Type B pancreatic cell (in vitro differentiated cells): ENCODE data around the gene GDA. TPM values are rescaled to one million over a fixed set of nuclear protein-coding genes. Genes with fewer than 3 reads are reported as not detected.

Experiments
- DNase-seq: peaks from one replicate; pipeline ENCODE4 v3.0.0; 2021; ENCODE audit warnings: mixed read lengths; ENCODE audit not compliant: unreplicated experiment; ENCODE audit errors: extremely low spot score
- H3K27ac Mint-ChIP-seq: 2 replicates; pipeline ENCODE4 v1.8.0; 2021; ENCODE audit warnings: mild to moderate bottlenecking, mixed read lengths
- H3K27me3 Mint-ChIP-seq: 2 replicates; pipeline ENCODE4 v1.8.0; 2021; ENCODE audit warnings: mixed read lengths
- H3K36me3 Mint-ChIP-seq: 2 replicates; pipeline ENCODE4 v1.8.0; 2021; ENCODE audit warnings: mixed read lengths
- H3K4me1 Mint-ChIP-seq: one replicate; pipeline ENCODE4 v1.8.0; 2021; ENCODE audit warnings: mixed read lengths; ENCODE audit not compliant: unreplicated experiment
- H3K4me3 Mint-ChIP-seq: 2 replicates; pipeline ENCODE4 v1.8.0; 2021; ENCODE audit warnings: mild to moderate bottlenecking, mixed read lengths
- H3K9me3 Mint-ChIP-seq: 2 replicates; pipeline ENCODE4 v1.8.0; 2021; ENCODE audit warnings: mixed read lengths
- total RNA-seq: library from RNA; stranded (reverse); gene quantifications from 2 replicates; pipeline ENCODE4 v1.2.1, GENCODE V29; 2021; ENCODE audit warnings: low replicate concordance
- TF ChIP-seq, protein P1 (sequence below): fragments of 200-600 bp; sonication (generic); conservative IDR thresholded peaks from 2 replicates; pipeline ENCODE4 v1.5.0; 2021; ENCODE audit warnings: antibody characterized with exemption, mild to moderate bottlenecking

The GDA gene
- total RNA-seq, 1 donor from 2014 or later: 8.0 TPM

DNA sequence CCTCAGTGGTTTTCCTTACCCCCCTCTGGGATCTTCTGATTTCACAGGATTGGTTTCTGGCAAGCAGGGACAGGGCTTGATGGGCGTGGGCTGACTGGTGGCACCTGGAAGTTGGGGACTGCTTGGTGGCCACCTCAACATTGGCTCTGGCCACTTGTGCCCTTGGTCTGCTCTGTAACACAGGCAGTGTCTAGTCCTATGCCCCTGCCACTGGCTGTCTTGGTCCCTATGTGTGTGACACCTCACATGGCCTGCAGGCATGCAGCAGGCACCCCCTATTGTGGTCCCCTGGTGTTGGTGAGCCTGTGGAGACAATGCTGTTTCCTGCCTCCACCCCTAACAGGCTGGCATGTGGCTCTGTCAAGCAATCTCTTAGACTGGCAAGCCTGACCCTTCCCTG lies 71.3 kb downstream of the GDA start:
- Mint-ChIP-seq H3K4me3 (no peak overlapping the region), H3K4me1 (peaks cover 5% of the 10 kb centered on the region), H3K27ac (no peak overlapping the region), H3K36me3 (no peaks in the 10 kb centered on the region), H3K9me3 (no peaks in the 10 kb centered on the region), H3K27me3 (no peaks in the 10 kb centered on the region)
- no peak for DNase-seq
- TF ChIP-seq, protein P1, sequence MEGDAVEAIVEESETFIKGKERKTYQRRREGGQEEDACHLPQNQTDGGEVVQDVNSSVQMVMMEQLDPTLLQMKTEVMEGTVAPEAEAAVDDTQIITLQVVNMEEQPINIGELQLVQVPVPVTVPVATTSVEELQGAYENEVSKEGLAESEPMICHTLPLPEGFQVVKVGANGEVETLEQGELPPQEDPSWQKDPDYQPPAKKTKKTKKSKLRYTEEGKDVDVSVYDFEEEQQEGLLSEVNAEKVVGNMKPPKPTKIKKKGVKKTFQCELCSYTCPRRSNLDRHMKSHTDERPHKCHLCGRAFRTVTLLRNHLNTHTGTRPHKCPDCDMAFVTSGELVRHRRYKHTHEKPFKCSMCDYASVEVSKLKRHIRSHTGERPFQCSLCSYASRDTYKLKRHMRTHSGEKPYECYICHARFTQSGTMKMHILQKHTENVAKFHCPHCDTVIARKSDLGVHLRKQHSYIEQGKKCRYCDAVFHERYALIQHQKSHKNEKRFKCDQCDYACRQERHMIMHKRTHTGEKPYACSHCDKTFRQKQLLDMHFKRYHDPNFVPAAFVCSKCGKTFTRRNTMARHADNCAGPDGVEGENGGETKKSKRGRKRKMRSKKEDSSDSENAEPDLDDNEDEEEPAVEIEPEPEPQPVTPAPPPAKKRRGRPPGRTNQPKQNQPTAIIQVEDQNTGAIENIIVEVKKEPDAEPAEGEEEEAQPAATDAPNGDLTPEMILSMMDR: no peak

- no peaks in the 10 kb centered on the region for H3K27me3 Mint-ChIP-seq
- no peaks in the 10 kb centered on the region for H3K36me3 Mint-ChIP-seq
- DNase-seq: no peak
- H3K9me3 Mint-ChIP-seq: no peaks in the 10 kb centered on the region
- H3K27ac Mint-ChIP-seq: no peak overlapping the region
- H3K4me1 Mint-ChIP-seq: no peaks in the 10 kb centered on the region
- H3K4me3 Mint-ChIP-seq: no peak overlapping the region
- TF ChIP-seq, protein P1: no peak
These were observed 77.0 kb downstream of the GDA start for GRCh38 chr9:72226146-72226812.

- no peak overlapping the region for H3K4me3 Mint-ChIP-seq
- H3K9me3 Mint-ChIP-seq: no peaks in the 10 kb centered on the region
- no peaks in the 10 kb centered on the region for H3K36me3 Mint-ChIP-seq
- no peak for DNase-seq
- H3K27ac Mint-ChIP-seq: no peak overlapping the region
- no peaks in the 10 kb centered on the region for H3K4me1 Mint-ChIP-seq
- no peaks in the 10 kb centered on the region for H3K27me3 Mint-ChIP-seq
- TF ChIP-seq, protein P1: no peak
These were observed 79.0 kb downstream of the GDA start for GRCh38 chr9:72228282-72228681.

- no peaks in the 10 kb centered on the region for H3K27me3 Mint-ChIP-seq
- H3K4me3 Mint-ChIP-seq: no peak overlapping the region
- no peaks in the 10 kb centered on the region for H3K9me3 Mint-ChIP-seq
- H3K36me3 Mint-ChIP-seq: no peaks in the 10 kb centered on the region
- no peak overlapping the region for H3K27ac Mint-ChIP-seq
- TF ChIP-seq, protein P1: no peak
- no peak for DNase-seq
- no peaks in the 10 kb centered on the region for H3K4me1 Mint-ChIP-seq
These were observed 83.5 kb downstream of the GDA start for GRCh38 chr9:72232778-72233177.

- Mint-ChIP-seq H3K36me3 (no peaks in the 10 kb centered on the region), H3K4me3 (no peak overlapping the region), H3K27me3 (no peaks in the 10 kb centered on the region), H3K9me3 (no peaks in the 10 kb centered on the region), H3K4me1 (no peaks in the 10 kb centered on the region), H3K27ac (no peak overlapping the region)
- TF ChIP-seq, protein P1: no peak
- no peak for DNase-seq
These were observed 98.3 kb downstream of the GDA start for GRCh38 chr9:72247549-72247948.

GRCh38 chr9:72251589-72251988 lies 102.3 kb downstream of the GDA start:
- H3K4me3 Mint-ChIP-seq: no peak overlapping the region
- DNase-seq: no peak

More at GRCh38 chr9:72251589-72251988, 102.3 kb downstream of the GDA start:
- H3K36me3 Mint-ChIP-seq: no peaks in the 10 kb centered on the region
- H3K27me3 Mint-ChIP-seq: no peaks in the 10 kb centered on the region
- TF ChIP-seq, protein P1: no peak
- H3K27ac Mint-ChIP-seq: no peak overlapping the region
- no peaks in the 10 kb centered on the region for H3K4me1 Mint-ChIP-seq
- H3K9me3 Mint-ChIP-seq: no peaks in the 10 kb centered on the region
